ENCODE results near the gene SYNE2.
A peak's percentile ranks its signal among the peaks of the same experiment; 100 is the strongest.
"Not testable (repeated sequence)": the region's sequence is repeated elsewhere in the genome, so short reads cannot be mapped to it uniquely, and the experiment has no call there.

SYNE2 gene, protein sequence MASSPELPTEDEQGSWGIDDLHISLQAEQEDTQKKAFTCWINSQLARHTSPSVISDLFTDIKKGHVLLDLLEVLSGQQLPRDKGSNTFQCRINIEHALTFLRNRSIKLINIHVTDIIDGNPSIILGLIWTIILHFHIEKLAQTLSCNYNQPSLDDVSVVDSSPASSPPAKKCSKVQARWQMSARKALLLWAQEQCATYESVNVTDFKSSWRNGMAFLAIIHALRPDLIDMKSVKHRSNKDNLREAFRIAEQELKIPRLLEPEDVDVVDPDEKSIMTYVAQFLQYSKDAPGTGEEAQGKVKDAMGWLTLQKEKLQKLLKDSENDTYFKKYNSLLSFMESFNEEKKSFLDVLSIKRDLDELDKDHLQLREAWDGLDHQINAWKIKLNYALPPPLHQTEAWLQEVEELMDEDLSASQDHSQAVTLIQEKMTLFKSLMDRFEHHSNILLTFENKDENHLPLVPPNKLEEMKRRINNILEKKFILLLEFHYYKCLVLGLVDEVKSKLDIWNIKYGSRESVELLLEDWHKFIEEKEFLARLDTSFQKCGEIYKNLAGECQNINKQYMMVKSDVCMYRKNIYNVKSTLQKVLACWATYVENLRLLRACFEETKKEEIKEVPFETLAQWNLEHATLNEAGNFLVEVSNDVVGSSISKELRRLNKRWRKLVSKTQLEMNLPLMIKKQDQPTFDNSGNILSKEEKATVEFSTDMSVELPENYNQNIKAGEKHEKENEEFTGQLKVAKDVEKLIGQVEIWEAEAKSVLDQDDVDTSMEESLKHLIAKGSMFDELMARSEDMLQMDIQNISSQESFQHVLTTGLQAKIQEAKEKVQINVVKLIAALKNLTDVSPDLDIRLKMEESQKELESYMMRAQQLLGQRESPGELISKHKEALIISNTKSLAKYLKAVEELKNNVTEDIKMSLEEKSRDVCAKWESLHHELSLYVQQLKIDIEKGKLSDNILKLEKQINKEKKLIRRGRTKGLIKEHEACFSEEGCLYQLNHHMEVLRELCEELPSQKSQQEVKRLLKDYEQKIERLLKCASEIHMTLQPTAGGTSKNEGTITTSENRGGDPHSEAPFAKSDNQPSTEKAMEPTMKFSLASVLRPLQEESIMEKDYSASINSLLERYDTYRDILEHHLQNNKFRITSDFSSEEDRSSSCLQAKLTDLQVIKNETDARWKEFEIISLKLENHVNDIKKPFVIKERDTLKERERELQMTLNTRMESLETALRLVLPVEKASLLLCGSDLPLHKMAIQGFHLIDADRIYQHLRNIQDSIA (N-terminal part only)

DNA sequence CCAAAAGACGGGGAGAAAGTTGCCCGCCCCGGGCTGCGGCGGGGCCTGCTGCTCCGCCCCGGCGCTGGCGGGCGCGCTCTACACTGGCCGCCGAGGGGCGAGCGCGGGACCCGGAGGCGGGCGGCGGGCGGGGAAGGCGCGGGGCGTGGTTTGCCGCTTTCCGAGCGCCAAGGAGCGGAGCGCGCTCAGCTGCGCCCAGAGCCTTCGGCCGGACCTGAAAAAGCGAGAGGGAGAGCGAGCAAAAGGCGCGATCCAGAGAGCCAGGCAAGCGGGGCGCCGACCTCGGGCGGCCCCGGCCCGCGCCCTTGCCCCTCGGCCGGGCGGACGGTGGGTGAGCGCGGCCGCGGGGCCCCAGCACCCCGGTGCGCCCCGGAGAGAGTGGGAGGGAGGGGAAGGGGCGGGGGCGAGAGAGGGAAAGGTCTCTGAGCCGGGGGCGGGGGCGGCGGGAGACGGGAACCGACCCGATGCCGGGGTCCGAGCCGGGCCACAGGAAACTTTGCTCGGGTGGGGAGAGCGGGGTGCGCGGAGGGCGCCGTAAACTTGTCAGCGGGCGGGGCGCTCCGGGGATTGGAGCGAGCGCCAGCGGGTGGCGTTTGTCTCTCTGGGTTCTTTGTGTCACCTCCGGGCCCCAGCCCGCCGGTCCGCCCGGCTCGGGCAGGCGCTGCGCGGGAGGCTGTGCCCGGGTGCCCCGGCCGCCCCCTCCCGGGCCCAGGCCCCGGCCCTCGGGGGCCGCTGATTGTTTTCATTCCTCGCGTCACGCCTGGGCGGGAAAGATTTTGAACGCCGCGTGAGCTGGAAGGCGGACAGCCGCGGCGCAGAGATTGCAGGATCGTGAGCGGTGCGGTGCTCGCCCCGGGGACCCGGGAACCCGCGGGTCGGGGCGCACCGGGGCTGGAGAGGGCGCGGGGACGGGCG, at the start of gene SYNE2:
SYNE2 (plus strand) TSS at position 188 of the 915 bp plus-strand sequence. CDS start 56,145 bp downstream, outside the sequence.
- peak; percentile 22 for DNase-seq (ENCODE audit: low spot score)

DNA sequence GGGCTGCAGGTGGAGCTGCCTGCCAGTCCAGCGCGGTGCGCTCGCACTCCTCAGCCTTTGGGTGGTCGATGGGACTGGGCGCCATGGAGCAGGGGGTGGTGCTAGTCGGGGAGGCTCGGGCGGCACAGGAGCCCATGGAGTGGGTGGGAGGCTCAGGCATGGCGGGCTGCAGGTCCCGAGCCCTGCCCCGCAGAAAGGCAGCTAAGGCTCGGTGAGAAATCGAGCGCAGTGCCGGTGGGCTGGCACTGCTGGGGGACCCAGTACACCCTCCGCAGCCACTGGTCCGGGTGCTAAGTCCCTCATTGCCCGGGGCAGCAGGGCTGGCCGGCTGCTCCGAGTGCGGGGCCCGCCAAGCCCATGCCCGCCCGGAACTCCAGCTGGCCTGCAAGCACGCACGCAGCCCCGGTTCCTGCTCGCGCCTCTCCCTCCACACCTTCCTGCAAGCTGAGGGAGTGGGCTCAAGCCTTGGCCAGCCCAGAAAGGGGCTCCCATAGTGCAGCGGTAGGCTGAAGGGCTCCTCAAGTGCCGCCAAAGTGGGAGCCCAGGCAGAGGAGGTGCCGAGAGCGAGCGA, 49.5 kb upstream of the SYNE2 start:
- DNase-seq (ENCODE audit: low spot score): not testable (repeated sequence)

DNA sequence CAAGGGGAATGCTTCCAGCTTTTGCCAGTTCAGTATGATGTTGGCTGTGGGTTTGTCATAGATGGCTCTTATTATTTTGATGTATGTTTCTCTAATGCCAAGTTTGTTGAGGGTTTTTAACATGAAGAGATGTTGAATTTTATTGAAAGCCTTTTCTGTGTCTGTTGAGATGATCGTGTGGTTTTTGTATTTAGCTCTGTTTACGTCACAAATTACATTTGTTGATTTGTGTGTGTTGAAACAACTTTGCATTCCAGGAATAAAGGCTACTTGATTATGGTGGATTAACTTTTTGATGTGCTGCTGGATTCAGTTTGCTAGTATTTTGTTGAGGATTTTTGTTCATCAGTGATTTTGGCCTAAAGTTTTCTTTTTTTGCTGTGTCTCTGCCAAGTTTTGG, 46.7 kb upstream of the SYNE2 start:
- DNase-seq (ENCODE audit: low spot score): not testable (repeated sequence)

DNA sequence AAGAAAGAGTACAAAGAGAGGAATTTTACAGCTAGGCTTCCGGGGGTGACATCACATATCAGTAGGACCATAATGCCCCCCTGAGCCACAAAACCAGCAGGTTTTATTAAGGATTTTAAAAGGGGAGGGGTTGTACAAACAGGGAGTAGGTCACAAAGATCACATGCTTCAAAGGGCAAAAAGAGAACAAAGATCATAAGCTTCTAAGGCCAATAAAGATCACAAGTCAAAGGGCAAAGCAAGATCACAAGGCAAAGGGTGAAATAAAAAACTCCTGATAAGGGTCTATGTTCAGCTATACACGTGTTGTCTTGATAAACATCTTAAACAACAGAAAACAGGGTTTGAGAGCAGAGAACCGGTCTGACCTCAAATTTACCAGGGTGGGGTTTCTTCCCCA, 41.1 kb upstream of the SYNE2 start:
- DNase-seq (ENCODE audit: low spot score): not testable (repeated sequence)

DNA sequence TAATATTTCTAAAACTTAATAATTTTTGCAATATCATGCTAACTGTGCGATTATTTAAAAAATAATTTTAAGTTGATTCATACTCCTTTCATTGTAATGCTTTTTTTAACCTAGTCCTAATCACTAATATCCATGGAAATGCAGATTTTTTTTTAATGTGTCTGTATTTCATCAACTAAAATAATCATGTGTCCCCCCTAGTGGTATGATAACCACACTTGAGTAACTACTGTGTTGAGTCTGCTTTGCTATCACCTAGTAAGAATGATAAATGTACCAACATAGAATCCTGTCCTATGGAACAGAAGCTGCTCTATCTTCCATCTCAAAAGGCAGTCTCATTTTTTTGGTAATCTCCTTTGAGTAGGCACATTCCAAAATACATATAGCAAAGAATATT, 19.1 kb upstream of the SYNE2 start:
- DNase-seq (ENCODE audit: low spot score): no peak

DNA sequence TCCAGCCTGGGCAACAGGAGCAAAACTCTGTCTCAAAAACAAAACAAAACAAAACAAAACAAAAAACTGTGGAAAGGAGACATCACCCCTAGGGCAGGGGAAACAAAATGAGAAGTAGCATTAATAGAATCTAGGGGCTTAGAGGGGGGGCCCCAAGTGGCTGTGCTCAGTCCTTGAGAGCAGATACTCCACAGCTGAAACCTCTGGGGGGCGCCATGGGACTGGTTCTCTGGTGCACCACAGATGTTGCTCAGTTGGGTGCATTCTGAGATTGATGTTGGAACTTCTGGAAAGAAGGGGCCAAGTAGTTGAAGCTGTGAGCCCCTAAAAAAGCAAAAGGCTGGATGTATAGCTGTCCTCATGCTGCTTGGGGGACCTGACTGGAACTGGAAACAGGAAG, 11.8 kb upstream of the SYNE2 start:
- DNase-seq (ENCODE audit: low spot score): no peak

DNA sequence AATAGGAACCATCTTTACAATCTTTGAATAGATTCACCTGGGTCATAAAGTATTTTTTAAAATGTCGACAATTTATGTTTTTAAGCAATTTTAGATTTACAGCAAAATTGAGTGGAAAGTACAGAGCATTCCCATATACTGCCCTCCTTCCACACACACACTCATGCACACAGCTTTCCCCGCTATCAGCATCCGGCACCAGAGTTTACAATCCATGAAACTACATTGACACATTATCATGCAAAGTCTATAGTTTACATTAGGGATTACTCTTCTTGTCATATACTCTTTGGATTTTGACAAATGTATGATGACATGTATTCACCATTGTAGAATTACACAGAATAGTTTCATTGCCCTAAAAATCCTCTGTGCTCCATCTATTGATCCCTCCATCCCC, 9.0 kb upstream of the SYNE2 start:
- no peak for DNase-seq (ENCODE audit: low spot score)

DNA sequence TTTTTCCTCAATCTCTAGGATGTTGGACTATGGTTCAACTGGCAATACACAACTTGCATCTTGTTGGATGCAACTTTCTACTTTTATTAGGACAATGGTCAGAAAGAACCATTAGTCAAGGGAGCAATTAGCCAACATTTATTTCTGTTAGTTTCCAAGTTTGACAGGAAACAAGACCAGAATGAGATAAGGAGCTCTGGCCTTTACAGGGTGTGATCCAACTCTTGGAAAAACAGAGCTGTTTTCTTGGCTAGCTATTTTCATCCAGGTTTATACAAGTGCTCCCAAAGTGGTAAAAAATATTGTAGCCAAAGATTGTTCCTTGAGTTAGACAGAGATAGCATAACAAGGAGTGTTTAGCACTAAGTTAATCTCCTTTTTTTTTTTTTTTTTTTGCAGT, 3.9 kb upstream of the SYNE2 start:
- no peak for DNase-seq (ENCODE audit: low spot score)

DNA sequence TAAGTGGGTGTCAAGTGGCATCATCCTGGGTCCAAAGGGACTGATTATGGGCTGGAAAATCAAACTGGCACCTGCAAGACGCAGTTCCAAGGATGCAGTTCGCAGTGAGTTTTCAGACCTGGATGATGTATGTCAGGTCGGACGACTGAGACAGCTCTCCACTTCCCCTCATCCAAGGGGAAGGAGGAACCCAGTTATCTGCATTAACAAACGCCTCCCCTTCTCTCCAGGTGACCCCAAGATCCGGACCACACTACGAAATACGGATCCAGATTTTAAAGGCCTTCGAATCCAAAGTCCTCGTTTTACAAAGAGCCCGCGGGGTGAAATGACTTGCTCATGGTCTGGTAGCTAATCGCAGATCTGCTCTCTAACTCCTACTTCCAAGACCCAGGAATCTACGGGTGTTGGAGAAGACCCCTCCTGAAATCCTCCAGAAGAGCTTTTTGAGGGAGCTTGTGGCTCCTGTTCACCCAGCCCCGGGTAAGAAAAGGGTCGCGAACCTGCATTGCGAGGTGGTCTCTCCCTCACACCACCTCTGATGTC, 460 bp upstream of the SYNE2 start:
- no peak for DNase-seq (ENCODE audit: low spot score)

DNA sequence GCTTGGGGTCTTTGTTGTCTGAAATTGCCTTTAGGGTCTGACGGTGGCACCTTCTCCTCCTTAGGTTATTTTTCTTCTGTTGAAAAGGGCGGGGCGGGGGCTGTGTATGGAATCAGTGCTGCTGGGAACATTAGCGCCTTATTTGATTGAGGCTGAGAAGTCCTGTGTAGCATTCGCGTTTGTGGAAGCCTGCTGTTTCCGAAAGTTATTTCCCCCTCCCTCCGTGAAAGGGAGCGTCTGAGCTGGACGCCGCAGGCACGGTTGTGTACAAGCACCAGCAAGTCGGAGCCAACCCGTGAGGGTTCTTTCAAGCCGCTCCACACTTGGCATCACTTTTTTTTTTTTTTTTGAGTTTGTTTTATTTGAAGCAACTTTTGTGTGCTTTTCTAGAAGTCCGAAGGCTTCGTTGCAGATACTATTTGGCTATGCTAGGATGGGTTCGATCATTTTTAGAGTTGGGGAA, 1.1 kb downstream of the SYNE2 start:
- peak; percentile 4 for DNase-seq (ENCODE audit: low spot score)

DNA sequence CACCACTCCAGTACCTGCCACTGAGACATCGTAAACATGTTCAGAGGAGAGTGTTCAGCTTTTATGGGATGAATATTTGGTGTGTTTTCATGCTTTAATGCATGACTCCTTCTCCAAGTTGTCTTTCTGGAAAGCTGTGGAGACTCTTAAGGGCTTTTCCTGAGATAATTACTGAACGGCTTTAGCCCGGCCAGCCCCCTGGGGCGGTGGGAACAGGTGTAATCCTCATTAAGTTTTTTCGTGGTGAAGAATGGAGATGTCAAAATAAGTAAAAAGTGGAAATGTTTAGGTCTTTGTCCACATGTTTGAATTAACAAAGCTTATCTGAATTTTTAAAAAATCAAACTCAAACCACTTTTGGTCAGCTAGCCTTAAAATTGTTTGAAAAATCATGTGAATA, 1.5 kb downstream of the SYNE2 start:
- DNase-seq (ENCODE audit: low spot score): no peak

DNA sequence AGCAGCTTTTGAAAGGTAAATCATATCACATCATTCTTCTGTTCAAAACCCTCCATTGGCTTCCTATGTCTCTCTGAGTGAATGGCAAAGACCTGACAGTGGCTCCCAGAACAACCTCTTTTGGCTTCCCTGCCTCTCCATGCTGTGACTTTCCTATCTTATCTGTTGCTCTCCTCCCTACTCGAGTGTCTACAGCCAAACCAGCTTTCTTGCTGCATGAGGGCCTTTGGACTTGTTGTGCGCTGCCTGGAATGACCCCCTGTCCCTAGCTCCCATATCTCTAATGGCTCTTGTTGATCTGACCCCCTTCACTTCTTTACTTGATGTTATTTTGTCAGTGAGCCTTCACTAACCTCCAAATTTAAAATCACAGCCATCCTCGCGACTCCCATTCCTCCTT, 2.5 kb downstream of the SYNE2 start:
- DNase-seq (ENCODE audit: low spot score): no peak

DNA sequence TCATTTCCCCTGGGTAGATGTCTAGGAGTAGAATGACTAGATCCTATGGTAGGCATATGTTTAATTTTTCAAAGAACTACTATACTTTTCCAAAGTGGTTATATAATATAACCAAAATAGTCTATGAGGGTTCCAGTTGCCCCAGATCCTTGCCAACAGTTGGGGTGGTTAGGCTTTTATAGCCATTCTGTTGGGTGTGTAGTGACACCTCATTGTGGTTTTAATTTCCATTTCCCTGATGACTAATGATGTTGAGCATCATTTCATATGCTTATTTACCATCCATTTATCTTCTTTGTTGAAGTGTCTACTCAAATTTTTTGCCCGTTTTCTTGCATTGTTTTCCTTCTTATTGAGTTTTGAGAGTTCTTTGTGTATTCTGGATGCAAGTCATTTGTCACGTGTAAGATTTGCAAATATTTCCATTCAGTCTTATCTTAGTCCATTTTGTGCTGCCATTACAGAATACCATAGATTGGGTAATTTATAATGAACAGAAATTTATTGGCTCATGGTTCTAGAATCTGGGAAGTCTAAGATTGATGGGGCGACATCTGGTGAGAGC, 4.7 kb downstream of the SYNE2 start:
- no peak for DNase-seq (ENCODE audit: low spot score)

DNA sequence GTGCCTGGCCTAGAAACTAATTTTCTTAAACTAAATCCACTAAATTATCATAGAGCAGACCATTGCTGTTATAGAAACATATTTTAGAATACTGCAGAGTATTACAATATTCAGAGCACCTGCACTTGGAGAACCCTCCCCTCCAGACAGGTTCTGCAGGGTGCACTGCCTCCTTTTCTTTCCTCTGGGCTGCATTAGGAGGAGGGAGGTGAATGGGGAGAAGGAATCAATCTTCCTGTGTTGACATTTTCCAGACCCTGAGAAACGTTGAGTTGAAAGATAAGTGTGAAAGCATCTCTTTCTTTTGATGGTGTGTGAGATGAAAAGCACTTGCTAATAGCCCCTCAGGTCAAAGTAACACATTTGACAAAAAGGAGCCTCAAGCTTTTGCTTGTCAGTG, 7.3 kb downstream of the SYNE2 start:
- DNase-seq (ENCODE audit: low spot score): no peak

DNA sequence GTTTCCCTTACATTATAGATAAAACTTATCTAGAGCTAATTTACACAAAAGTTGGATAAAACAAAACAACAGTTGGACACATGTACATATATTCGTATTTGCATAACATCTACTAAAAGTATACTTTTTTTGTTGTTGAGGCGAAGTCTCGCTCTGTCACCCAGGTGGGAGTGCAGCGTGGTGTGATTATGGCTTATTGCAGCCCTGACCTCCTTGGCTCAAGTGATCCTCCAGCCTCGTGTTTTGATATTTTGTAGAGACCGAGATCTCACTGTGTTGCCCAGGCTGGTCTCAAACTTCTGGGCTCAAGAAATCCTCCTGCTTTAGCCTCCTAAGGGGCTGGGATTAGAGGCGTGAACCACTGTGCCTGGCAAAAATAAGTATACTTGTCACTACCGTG, 9.4 kb downstream of the SYNE2 start:
- no peak for DNase-seq (ENCODE audit: low spot score)

DNA sequence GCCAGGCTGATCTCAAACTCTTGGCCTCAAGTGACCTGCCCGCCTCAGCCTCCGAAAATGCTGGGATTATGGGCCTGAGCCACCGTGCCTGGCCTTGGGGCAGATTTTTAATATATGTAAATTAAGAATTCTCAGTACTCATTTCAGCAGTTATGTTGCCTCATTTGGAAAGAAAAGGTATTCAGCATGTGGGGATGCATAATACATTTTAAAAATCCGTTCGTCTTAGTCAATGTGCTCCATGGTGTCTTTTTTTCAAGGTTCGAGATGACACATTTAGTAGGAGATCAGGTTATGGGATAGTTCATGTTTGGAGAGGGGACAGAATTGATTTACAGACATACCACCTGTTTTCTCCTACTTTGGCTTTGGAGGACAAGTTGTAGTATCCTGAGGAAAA, 10.2 kb downstream of the SYNE2 start:
- DNase-seq (ENCODE audit: low spot score): no peak

DNA sequence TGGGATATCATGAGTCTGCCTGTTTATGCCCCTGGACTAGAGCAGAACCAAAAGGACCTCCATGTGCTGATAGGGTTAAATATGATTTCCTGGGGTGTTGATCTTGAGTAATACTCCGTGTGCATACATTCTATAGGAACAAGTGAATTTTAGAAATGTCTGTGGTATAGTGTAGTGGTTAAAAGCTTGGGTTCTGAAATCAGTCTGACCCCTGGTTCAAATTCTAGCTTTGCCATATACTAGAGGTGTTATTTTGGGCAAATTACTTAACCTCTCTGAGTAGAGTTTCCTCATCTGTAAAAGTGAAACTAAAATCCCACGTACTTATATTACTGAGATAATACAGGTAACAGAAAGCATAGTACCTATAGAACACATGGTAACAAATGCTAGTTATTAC, 12.0 kb downstream of the SYNE2 start:
- DNase-seq (ENCODE audit: low spot score): not testable (repeated sequence)

DNA sequence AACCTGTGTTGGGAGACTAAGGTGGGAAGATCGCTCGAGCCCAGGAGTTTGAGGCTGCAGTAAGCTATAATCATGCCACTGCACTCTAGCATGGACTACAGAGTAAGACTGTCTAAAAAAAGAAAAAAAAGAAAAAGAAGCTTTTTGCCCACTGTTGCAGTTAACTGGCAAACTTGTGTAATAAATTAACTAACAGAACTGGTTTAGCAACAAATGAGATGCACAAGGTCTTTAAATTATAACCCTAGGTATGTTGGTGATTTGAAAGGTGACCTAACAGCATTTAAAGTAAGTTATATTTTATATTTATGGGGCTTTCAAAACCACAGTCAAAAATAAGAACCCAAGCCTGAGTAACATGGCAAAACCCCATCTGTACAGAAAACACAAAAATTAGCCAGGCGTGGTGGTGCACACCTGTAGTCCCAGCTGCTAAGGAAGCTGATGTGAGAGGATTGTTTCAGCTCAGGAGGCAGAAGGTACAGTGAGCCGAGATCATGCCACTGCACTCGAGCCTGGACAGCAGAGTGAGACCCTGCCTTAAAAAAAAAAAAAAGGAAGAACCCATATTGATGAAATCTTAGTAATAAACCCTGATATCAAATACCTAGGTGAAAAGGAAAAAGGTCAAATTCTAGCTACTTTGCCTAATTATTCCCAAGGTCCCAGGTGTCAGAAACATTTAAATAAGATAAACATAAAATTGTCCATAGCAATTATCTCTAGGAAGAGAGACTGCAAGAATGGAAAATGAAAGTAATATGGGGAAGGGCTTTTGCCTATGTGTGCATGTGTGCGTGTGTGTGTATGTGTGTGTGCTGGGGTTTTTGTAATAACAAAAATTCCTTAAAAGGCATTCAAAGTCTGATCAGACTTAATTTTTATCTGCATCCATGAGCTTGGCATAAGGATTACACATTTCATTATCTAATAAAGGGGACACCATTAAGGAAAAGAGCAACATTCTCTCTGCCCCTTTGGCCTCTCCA, 15.4 kb downstream of the SYNE2 start:
- no peak for DNase-seq (ENCODE audit: low spot score)

Data from putamen (tissue), 1 donor.